HUES48 (cell line): ENCODE measurements around the gene TANK.

Experiments used
- H3K27ac ChIP-seq: one replicate; pipeline ENCODE4 v1.7.0; 2013; ENCODE audit warnings: low read depth, low read length, inconsistent platforms
- H3K27me3 ChIP-seq: 2 replicates; pipeline ENCODE4 v1.6.1; 2013; ENCODE audit warnings: mild to moderate bottlenecking, low read length; ENCODE audit not compliant: control insufficient read depth, insufficient read depth
- H3K36me3 ChIP-seq: 2 replicates; pipeline ENCODE4 v1.6.1; 2013; ENCODE audit warnings: low read length; ENCODE audit not compliant: control insufficient read depth, insufficient read depth
- H3K4me1 ChIP-seq: 2 replicates; pipeline ENCODE4 v1.6.1; 2013; ENCODE audit warnings: mild to moderate bottlenecking, low read length; ENCODE audit not compliant: control insufficient read depth, insufficient read depth
- H3K4me3 ChIP-seq: 2 replicates; pipeline ENCODE4 v1.5.1; 2013; ENCODE audit warnings: mild to moderate bottlenecking, low read depth, low read length
- H3K9ac ChIP-seq: 2 replicates; pipeline ENCODE4 v1.6.1; 2013; ENCODE audit warnings: mild to moderate bottlenecking, low read depth, low read length, moderate library complexity
- H3K9me3 ChIP-seq: 2 replicates; pipeline ENCODE4 v1.6.1; 2013; ENCODE audit warnings: low read length; ENCODE audit not compliant: control insufficient read depth, insufficient read depth

TANK gene

GRCh38 chr2:161206471-161207032 is 46.3 kb downstream of the TANK start:
- no peak overlapping the region for H3K9ac ChIP-seq
- H3K27me3 ChIP-seq, result no peaks in the 10 kb centered on the region
- no peak overlapping the region for H3K27ac ChIP-seq
- no peak overlapping the region for H3K4me3 ChIP-seq
- peaks cover 5% of the 10 kb centered on the region; the same call in 1 of the 2 replicates for H3K4me1 ChIP-seq
- H3K36me3 ChIP-seq, result peaks cover 12% of the 10 kb centered on the region; the same call in 1 of the 2 replicates
- no peaks in the 10 kb centered on the region for H3K9me3 ChIP-seq

GRCh38 chr2:161207941-161208340 is 47.7 kb downstream of the TANK start:
- H3K36me3 ChIP-seq, result peaks cover 12% of the 10 kb centered on the region; the same call in 1 of the 2 replicates

GRCh38 chr2:161208527-161209139 is 48.4 kb downstream of the TANK start:
- H3K4me1 ChIP-seq, result peaks cover 5% of the 10 kb centered on the region; the same call in 1 of the 2 replicates
- 0 out of 2 replicates have a peak, but pooled peaks cover 8% of the 10 kb centered on the region for H3K36me3 ChIP-seq
- no peaks in the 10 kb centered on the region for H3K9me3 ChIP-seq
- no peak overlapping the region for H3K27ac ChIP-seq
- H3K27me3 ChIP-seq, result no peaks in the 10 kb centered on the region
- no peak overlapping the region for H3K9ac ChIP-seq
- H3K4me3 ChIP-seq, result no peak overlapping the region

More at GRCh38 chr2:161207941-161208340, 47.7 kb downstream of the TANK start:
- Histone ChIP-seq H3K4me1 (peaks cover 5% of the 10 kb centered on the region; the same call in 1 of the 2 replicates), H3K9ac (no peak overlapping the region), H3K27me3 (no peaks in the 10 kb centered on the region), H3K9me3 (no peaks in the 10 kb centered on the region), H3K4me3 (no peak overlapping the region), H3K27ac (no peak overlapping the region)

GRCh38 chr2:161209902-161210301 is 49.7 kb downstream of the TANK start:
- no peaks in the 10 kb centered on the region for H3K9me3 ChIP-seq
- no peaks in the 10 kb centered on the region for H3K27me3 ChIP-seq
- H3K4me1 ChIP-seq, result peaks cover 5% of the 10 kb centered on the region; the same call in 1 of the 2 replicates
- H3K36me3 ChIP-seq, result 0 out of 2 replicates have a peak, but pooled peaks cover 3% of the 10 kb centered on the region
- H3K9ac ChIP-seq, result no peak overlapping the region
- no peak overlapping the region for H3K4me3 ChIP-seq
- H3K27ac ChIP-seq, result no peak overlapping the region

GRCh38 chr2:161217597-161218185 is 57.5 kb downstream of the TANK start:
- 0 out of 2 replicates have a peak, but pooled peaks cover 3% of the 10 kb centered on the region for H3K36me3 ChIP-seq
- H3K9ac ChIP-seq, result no peak overlapping the region
- H3K4me1 ChIP-seq, result no peaks in the 10 kb centered on the region
- no peaks in the 10 kb centered on the region for H3K27me3 ChIP-seq
- no peak overlapping the region for H3K27ac ChIP-seq
- H3K4me3 ChIP-seq, result no peak overlapping the region
- no peaks in the 10 kb centered on the region for H3K9me3 ChIP-seq

- no peaks in the 10 kb centered on the region for H3K27me3 ChIP-seq
- H3K36me3 ChIP-seq, result 0 out of 2 replicates have a peak, but pooled peaks cover 3% of the 10 kb centered on the region
- H3K4me1 ChIP-seq, result no peaks in the 10 kb centered on the region
- no peak overlapping the region for H3K4me3 ChIP-seq
- no peak overlapping the region for H3K9ac ChIP-seq
- H3K9me3 ChIP-seq, result no peaks in the 10 kb centered on the region
- no peak overlapping the region for H3K27ac ChIP-seq
These were observed 59.0 kb downstream of the TANK start for GRCh38 chr2:161219211-161219610.

- no peaks in the 10 kb centered on the region for H3K27me3 ChIP-seq
- H3K36me3 ChIP-seq, result peaks cover 6% of the 10 kb centered on the region
- no peaks in the 10 kb centered on the region for H3K9me3 ChIP-seq
- 0 out of 2 replicates have a peak, but pooled peaks cover 6% of the 10 kb centered on the region for H3K4me1 ChIP-seq
- no peak overlapping the region for H3K27ac ChIP-seq
- H3K9ac ChIP-seq, result no peak overlapping the region
- no peak overlapping the region for H3K4me3 ChIP-seq
These were observed 63.0 kb downstream of the TANK start for GRCh38 chr2:161223139-161223732.

- no peak overlapping the region for H3K4me3 ChIP-seq
- H3K27ac ChIP-seq, result no peak overlapping the region
- no peak overlapping the region for H3K9ac ChIP-seq
- no peaks in the 10 kb centered on the region for H3K9me3 ChIP-seq
- H3K36me3 ChIP-seq, result peaks cover 11% of the 10 kb centered on the region
- H3K27me3 ChIP-seq, result no peaks in the 10 kb centered on the region
- 0 out of 2 replicates have a peak, but pooled peaks cover 6% of the 10 kb centered on the region for H3K4me1 ChIP-seq
These were observed 68.4 kb downstream of the TANK start for GRCh38 chr2:161228511-161229240.

GRCh38 chr2:161230959-161231358 is 70.7 kb downstream of the TANK start:
- H3K4me1 ChIP-seq, result no peaks in the 10 kb centered on the region

GRCh38 chr2:161232571-161232970 is 72.3 kb downstream of the TANK start:
- no peak overlapping the region for H3K9ac ChIP-seq

More at GRCh38 chr2:161230959-161231358, 70.7 kb downstream of the TANK start:
- H3K9me3 ChIP-seq, result no peaks in the 10 kb centered on the region
- H3K9ac ChIP-seq, result no peak overlapping the region
- H3K27me3 ChIP-seq, result peaks cover 4% of the 10 kb centered on the region; the same call in 1 of the 2 replicates
- H3K27ac ChIP-seq, result no peak overlapping the region
- H3K4me3 ChIP-seq, result no peak overlapping the region
- peaks cover 7% of the 10 kb centered on the region for H3K36me3 ChIP-seq

More at GRCh38 chr2:161232571-161232970, 72.3 kb downstream of the TANK start:
- H3K27me3 ChIP-seq, result peaks cover 20% of the 10 kb centered on the region
- H3K4me3 ChIP-seq, result no peak overlapping the region
- no peak overlapping the region for H3K27ac ChIP-seq
- no peaks in the 10 kb centered on the region for H3K9me3 ChIP-seq
- H3K4me1 ChIP-seq, result peaks cover 1% of the 10 kb centered on the region; the same call in 1 of the 2 replicates
- peaks cover 6% of the 10 kb centered on the region for H3K36me3 ChIP-seq
